Inflammatory macrophage treated with lipopolysaccharide for 4 hours (primary cell): Measurements from ENCODE around the gene FKBP15.
A peak's percentile ranks its signal among the peaks of the same experiment; 100 is the strongest.

ENCODE experiments used
- DNase-seq: peaks from one replicate; pipeline ENCODE4 v3.0.0-alpha.2; 2020

The FKBP15 gene

GRCh38 chr9:113227436-113227835 lies 6.4 kb upstream of the FKBP15 start:
- DNase-seq: peak; percentile 79

GRCh38 chr9:113223963-113224362 lies 2.9 kb upstream of the FKBP15 start:
- DNase-seq: no peak

- DNase-seq: peak; percentile 74
Measured at GRCh38 chr9:113222482-113222841, 1.4 kb upstream of the FKBP15 start.

- DNase-seq: peak; percentile 11
Measured at GRCh38 chr9:113221800-113222481, 864 bp upstream of the FKBP15 start.

- DNase-seq: peak; percentile 26
Measured at GRCh38 chr9:113220467-113221002, 542 bp downstream of the FKBP15 start.

- DNase-seq: peak; percentile 89
Measured at GRCh38 chr9:113219969-113220368, 1.1 kb downstream of the FKBP15 start.

- peak; percentile 94 for DNase-seq
Measured at GRCh38 chr9:113219186-113219936, 1.7 kb downstream of the FKBP15 start.

- DNase-seq: no peak
Measured at GRCh38 chr9:113216406-113216805, 4.7 kb downstream of the FKBP15 start.

- DNase-seq: peak; percentile 35
Measured at GRCh38 chr9:113215132-113215531, 5.9 kb downstream of the FKBP15 start.

GRCh38 chr9:113210815-113211214 lies 10.3 kb downstream of the FKBP15 start:
- DNase-seq: peak; percentile 82

- DNase-seq: peak; percentile 84
Measured at GRCh38 chr9:113205861-113206260, 15.2 kb downstream of the FKBP15 start.

- peak; percentile 49 for DNase-seq
Measured at GRCh38 chr9:113205432-113205831, 15.6 kb downstream of the FKBP15 start.

GRCh38 chr9:113199683-113200329 lies 21.3 kb downstream of the FKBP15 start:
- DNase-seq: no peak

- DNase-seq: no peak
Measured at GRCh38 chr9:113192455-113192854, 28.6 kb downstream of the FKBP15 start.

GRCh38 chr9:113187929-113188595 lies 33.0 kb downstream of the FKBP15 start:
- peak; percentile 97 for DNase-seq

- peak; percentile 39 for DNase-seq
Measured at GRCh38 chr9:113186137-113186755, 34.8 kb downstream of the FKBP15 start.

GRCh38 chr9:113185271-113185670 lies 35.8 kb downstream of the FKBP15 start:
- DNase-seq: peak; percentile 41

- DNase-seq: peak; percentile 79
Measured at GRCh38 chr9:113184539-113184938, 36.5 kb downstream of the FKBP15 start.

GRCh38 chr9:113183956-113184488 lies 37.1 kb downstream of the FKBP15 start:
- peak; percentile 70 for DNase-seq

GRCh38 chr9:113181165-113181564 lies 39.9 kb downstream of the FKBP15 start:
- no peak for DNase-seq

GRCh38 chr9:113179839-113180238 lies 41.2 kb downstream of the FKBP15 start:
- no peak for DNase-seq

- DNase-seq: no peak
Measured at GRCh38 chr9:113178087-113178486, 43.0 kb downstream of the FKBP15 start.
